SK-N-SH (cell line): ENCODE results near the gene TIGD2. TPM values are rescaled to one million over a fixed set of nuclear protein-coding genes. Genes with fewer than 3 reads are reported as not detected.

Experiments
- CTCF ChIA-PET: fragments of 300-600, 350-600 bp; formaldehyde crosslinking; extraction: SDS; loops from one replicate; lab custom pipeline; 2021; lab: Yijun Ruan, JAX
- POLR2A ChIA-PET: fragments of 350-600 bp; sonication (Branson Sonifier 250); formaldehyde crosslinking; extraction: SDS; loops from one replicate; lab custom pipeline; 2020; ENCODE audit warnings: antibody characterized with exemption, inconsistent platforms; lab: Yijun Ruan, JAX
- DNase-seq: peaks from one replicate; pipeline ENCODE4 v3.0.0; 2012
- H2AFZ ChIP-seq: fragments of 200-600 bp; sonication (generic); 2 replicates; pipeline ENCODE4 v1.8.1; 2016; ENCODE audit warnings: antibody characterized with exemption, mild to moderate bottlenecking, low read depth
- H3F3A ChIP-seq: fragments of 200-600 bp; sonication (generic); replicated peaks from 2 replicates; pipeline ENCODE3; 2016; ENCODE audit warnings: antibody characterized with exemption, mild to moderate bottlenecking; ENCODE audit not compliant: insufficient read depth
- H3K27ac ChIP-seq, 2 experiments: fragments of 200-500 bp in 1 of 2; fragments of 200-600 bp in 1 of 2; sonication (Bioruptor generic) in 1 of 2; sonication (generic), shearing (Covaris generic) in 1 of 2; 2 replicates each; pipeline versions ENCODE4 v1.5.1 to v1.6.1; 2014 to 2016; ENCODE audit warnings: low read depth in 2 of 2, inconsistent platforms in 1 of 2, low read length in 1 of 2, mild to moderate bottlenecking in 1 of 2, mixed read lengths in 1 of 2
- H3K27me3 ChIP-seq: fragments of 200-600 bp; sonication (generic), shearing (Covaris generic); 2 replicates; pipeline ENCODE4 v1.6.1; 2016; ENCODE audit warnings: mixed run types; ENCODE audit not compliant: insufficient read depth
- H3K36me3 ChIP-seq, 2 experiments: fragments of 200-500 bp in 1 of 2; fragments of 200-600 bp in 1 of 2; sonication (Bioruptor generic) in 1 of 2; sonication (generic) in 1 of 2; replicated peaks in 1 of 2; 2 replicates each; pipeline versions ENCODE3 to v1.5.1; 2014 to 2016; ENCODE audit warnings: low read length in 1 of 2, mild to moderate bottlenecking in 1 of 2; ENCODE audit not compliant: insufficient read depth in 2 of 2, control insufficient read depth in 1 of 2
- H3K4me1 ChIP-seq, 2 experiments: fragments of 200-500 bp in 1 of 2; fragments of 200-600 bp in 1 of 2; sonication (Bioruptor generic) in 1 of 2; sonication (generic), shearing (Covaris generic) in 1 of 2; 2 replicates each; pipeline versions ENCODE4 v1.5.1 to v1.6.1; 2014 to 2016; ENCODE audit warnings: low read depth in 1 of 2, low read length in 1 of 2, mixed run types in 1 of 2; ENCODE audit not compliant: insufficient read depth in 2 of 2, control insufficient read depth in 1 of 2
- H3K4me2 ChIP-seq: fragments of 200-600 bp; sonication (generic), shearing (Covaris generic); 2 replicates; pipeline ENCODE4 v1.6.1; 2017; ENCODE audit warnings: mixed run types
- H3K4me3 ChIP-seq, 2 experiments: fragments of 200-500 bp in 1 of 2; fragments of 200-600 bp in 1 of 2; sonication (Bioruptor generic) in 1 of 2; sonication (generic), shearing (Covaris generic) in 1 of 2; 2 replicates each; pipeline versions ENCODE4 v1.5.1 to v1.8.1; 2014 to 2016; ENCODE audit warnings: low read depth in 2 of 2, inconsistent platforms in 1 of 2, low read length in 1 of 2, mild to moderate bottlenecking in 1 of 2, mixed read lengths in 1 of 2, moderate library complexity in 1 of 2
- H3K79me2 ChIP-seq: fragments of 200-600 bp; sonication (generic); 2 replicates; pipeline ENCODE4 v1.8.1; 2017; ENCODE audit warnings: mild to moderate bottlenecking; ENCODE audit not compliant: insufficient read depth
- H3K9ac ChIP-seq: fragments of 200-600 bp; sonication (generic); 2 replicates; pipeline ENCODE4 v1.6.1; 2017; ENCODE audit warnings: mixed run types
- H3K9me2 ChIP-seq: fragments of 200-600 bp; sonication (generic); 2 replicates; pipeline ENCODE4 v1.6.1; 2017; ENCODE audit warnings: mixed run types
- H3K9me3 ChIP-seq: fragments of 200-600 bp; sonication (generic); 2 replicates; pipeline ENCODE4 v1.6.1; 2017; ENCODE audit warnings: mixed run types, mild to moderate bottlenecking, moderate library complexity
- H4K20me1 ChIP-seq: fragments of 200-600 bp; sonication (generic); 2 replicates; pipeline ENCODE4 v1.6.1; 2017; ENCODE audit warnings: mild to moderate bottlenecking, mixed run types; ENCODE audit not compliant: insufficient read depth
- CHD2 ChIP-seq: fragments of 150-350 bp; IDR thresholded peaks from 2 replicates; pipeline ENCODE4 v1.6.1; 2018; ENCODE audit warnings: low read length; ENCODE audit not compliant: partially characterized antibody
- EP300 ChIP-seq, 2 experiments: IDR thresholded peaks; 2 replicates each; pipeline versions ENCODE4 v1.4.0 to v1.6.1; 2012; ENCODE audit warnings: borderline replicate concordance in 1 of 2, low read depth in 1 of 2, low read length in 1 of 2
- EZH2phosphoT487 ChIP-seq: fragments of 200-600 bp; sonication (generic); IDR thresholded peaks from 2 replicates; pipeline ENCODE4 v1.6.1; 2017; ENCODE audit warnings: low read depth, mixed run types, mild to moderate bottlenecking, antibody characterized with exemption, moderate library complexity, borderline replicate concordance
- FOSL2 ChIP-seq: IDR thresholded peaks from 2 replicates; pipeline ENCODE4 v1.4.0; 2012; ENCODE audit warnings: low read depth, mild to moderate bottlenecking, moderate library complexity, borderline replicate concordance
- GABPA ChIP-seq: IDR thresholded peaks from 2 replicates; pipeline ENCODE4 v1.4.0; 2012; ENCODE audit warnings: low read depth, mild to moderate bottlenecking
- GATA2 ChIP-seq: sonication (generic); formaldehyde crosslinking; IDR thresholded peaks from 2 replicates; pipeline ENCODE4 v1.5.0; 2020; ENCODE audit warnings: mild to moderate bottlenecking, missing genetic modification reagents
- IRF3 ChIP-seq: fragments of 150-350 bp; IDR thresholded peaks from 2 replicates; pipeline ENCODE4 v1.6.1; 2016; ENCODE audit warnings: mild to moderate bottlenecking, low read depth, low read length
- JUND ChIP-seq: IDR thresholded peaks from 2 replicates; pipeline ENCODE4 v1.4.0; 2012
- MAX ChIP-seq: IDR thresholded peaks from 2 replicates; pipeline ENCODE4 v1.4.0; 2012; ENCODE audit warnings: low read depth
- MXI1 ChIP-seq: IDR thresholded peaks from 2 replicates; pipeline ENCODE4 v1.6.1; 2012; ENCODE audit warnings: mild to moderate bottlenecking, low read depth, low read length, improper control_type of control experiment
- NFIC ChIP-seq: IDR thresholded peaks from 2 replicates; pipeline ENCODE4 v1.4.0; 2012; ENCODE audit warnings: borderline replicate concordance
- POLR2AphosphoS5 ChIP-seq: IDR thresholded peaks from 2 replicates; pipeline ENCODE4 v1.6.1; 2012; ENCODE audit warnings: low read depth, low read length
- RCOR1 ChIP-seq: fragments of 150-350 bp; IDR thresholded peaks from 2 replicates; pipeline ENCODE4 v1.6.1; 2017; ENCODE audit warnings: antibody characterized with exemption, low read length
- RFX5 ChIP-seq: IDR thresholded peaks from 2 replicates; pipeline ENCODE4 v1.6.1; 2012; ENCODE audit warnings: mild to moderate bottlenecking, improper control_type of control experiment, low read length
- TAF1 ChIP-seq: IDR thresholded peaks from 2 replicates; pipeline ENCODE4 v1.6.1; 2012; ENCODE audit warnings: low read depth, mild to moderate bottlenecking, low read length, moderate library complexity, borderline replicate concordance
- TCF12 ChIP-seq: IDR thresholded peaks from 2 replicates; pipeline ENCODE4 v1.4.0; 2012
- TEAD4 ChIP-seq: IDR thresholded peaks from 2 replicates; pipeline ENCODE4 v1.4.0; 2012; ENCODE audit warnings: mild to moderate bottlenecking, borderline replicate concordance; ENCODE audit not compliant: insufficient read depth
- USF2 ChIP-seq: fragments of 150-350 bp; IDR thresholded peaks from 2 replicates; pipeline ENCODE4 v1.6.1; 2017; ENCODE audit warnings: antibody characterized with exemption, low read length, low read depth, borderline replicate concordance
- YY1 ChIP-seq: IDR thresholded peaks from 2 replicates; pipeline ENCODE4 v1.4.0; 2012; ENCODE audit warnings: low read depth, mild to moderate bottlenecking
- WGBS: methylation state at CpG from one replicate; pipeline ENCODE4 v1.1.6; 2017; ENCODE audit warnings: low lambda C conversion rate; 5-methylcytosine and 5-hydroxymethylcytosine counted together
- polyA plus RNA-seq, 3 experiments: library from polyadenylated mRNA; depleted of rRNA; stranded (reverse); fragments of >200 nt; gene quantifications; 2 replicates each; pipeline ENCODE4 v1.2.3, GENCODE V29; 2012

Gene TIGD2
- polyA plus RNA-seq, 1 of the 3 experiments (the other 2 are of a cell fraction): 0.84 TPM

GRCh38 chr4:89160806-89161205 lies 49.5 kb downstream of the TIGD2 start:
- H3K4me1 ChIP-seq: no peaks in the 10 kb centered on the region
- POLR2A ChIA-PET: no interaction called here
- no peaks in the 10 kb centered on the region for H3K27me3 ChIP-seq
- TF ChIP-seq MXI1: no peak
- no peak for TF ChIP-seq NFIC
- no peak for TF ChIP-seq USF2
- no peak for TF ChIP-seq YY1
- no peak for TF ChIP-seq MAX
- TF ChIP-seq CHD2: no peak
- no peak for TF ChIP-seq TEAD4
- TF ChIP-seq EZH2phosphoT487: no peak
- TF ChIP-seq TCF12: no peak
- TF ChIP-seq POLR2AphosphoS5: no peak
- TF ChIP-seq JUND: no peak
- TF ChIP-seq IRF3: no peak
- no peak for TF ChIP-seq FOSL2
- TF ChIP-seq GATA2 (CRISPR knock-in tag): no peak
- TF ChIP-seq EP300 (IDR thresholded peaks at IDR 0.05; ENCODE audit: borderline replicate concordance in 1 of 2, low read depth in 1 of 2, low read length in 1 of 2): no peak
- no peak for TF ChIP-seq RCOR1
- TF ChIP-seq RFX5: no peak
- TF ChIP-seq TAF1: no peak
- TF ChIP-seq GABPA: no peak
- no peaks in the 10 kb centered on the region for H3K9me2 ChIP-seq
- H4K20me1 ChIP-seq: no peaks in the 10 kb centered on the region
- H3K36me3 ChIP-seq: no peaks in the 10 kb centered on the region
- H3K4me2 ChIP-seq: no peak overlapping the region
- H2AFZ ChIP-seq: no peak overlapping the region
- H3K9me3 ChIP-seq: no peaks in the 10 kb centered on the region
- H3K9ac ChIP-seq: no peak overlapping the region
- no peaks in the 10 kb centered on the region for H3F3A ChIP-seq
- no peaks in the 10 kb centered on the region for H3K79me2 ChIP-seq
- 53% methylated on average over 2 of the region's 2 CpGs for WGBS
- DNase-seq: no peak
- no peak overlapping the region for H3K27ac ChIP-seq
- H3K4me3 ChIP-seq: no peak overlapping the region
- CTCF ChIA-PET: interaction anchor here (0.8 to 1.7 kb wide), 4 partner anchors 14 to 269 kb away, joined by 3 to 7 read pairs (median 3); no protein-coding TSS in a partner anchor
